DMS53 (cell line): ENCODE results near the gene TBL1XR1.
A peak's percentile ranks its signal among the peaks of the same experiment; 100 is the strongest.
"Not testable (repeated sequence)": the region's sequence is repeated elsewhere in the genome, so short reads cannot be mapped to it uniquely, and the experiment has no call there.

Source experiments
- DNase-seq: peaks from one replicate; lab custom pipeline; 2025; lab: John Stamatoyannopoulos, UW

TBL1XR1 gene

DNA sequence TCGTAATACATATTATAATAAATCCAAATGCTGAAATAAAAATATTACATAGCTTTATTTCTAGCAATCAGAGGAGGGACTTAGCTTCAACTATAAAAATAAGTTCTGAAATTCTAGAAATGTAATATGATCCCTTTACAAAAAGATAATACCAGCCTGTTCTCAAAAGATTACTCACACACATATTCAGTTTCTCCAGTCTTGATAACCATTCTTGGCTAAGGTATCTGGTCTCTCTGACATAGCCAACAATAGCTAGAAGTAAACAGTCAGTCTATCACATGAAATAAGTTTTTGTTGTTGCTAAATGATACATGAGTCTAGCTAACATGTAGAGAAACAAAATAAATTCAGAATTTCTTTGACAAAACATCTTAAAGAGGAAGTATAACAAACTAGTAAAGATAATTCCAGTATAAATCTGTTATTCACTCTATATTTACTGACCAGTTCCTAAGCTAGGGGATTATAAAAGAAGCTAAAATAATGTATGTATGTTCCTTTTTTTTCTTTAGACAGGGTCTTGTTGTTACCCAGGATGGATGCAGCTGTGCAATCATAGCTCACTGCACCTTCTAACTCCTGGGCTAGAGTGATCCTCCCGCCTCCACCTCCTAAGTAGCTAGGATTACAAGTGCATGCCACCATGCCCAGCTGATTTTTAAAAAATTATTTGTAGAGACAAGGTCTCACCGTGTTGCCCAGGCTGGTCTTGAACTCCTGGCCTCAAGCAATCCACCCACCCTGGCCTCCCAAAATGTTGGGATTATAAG lies 170.6 kb downstream of the TBL1XR1 start:
- DNase-seq = no peak

DNA sequence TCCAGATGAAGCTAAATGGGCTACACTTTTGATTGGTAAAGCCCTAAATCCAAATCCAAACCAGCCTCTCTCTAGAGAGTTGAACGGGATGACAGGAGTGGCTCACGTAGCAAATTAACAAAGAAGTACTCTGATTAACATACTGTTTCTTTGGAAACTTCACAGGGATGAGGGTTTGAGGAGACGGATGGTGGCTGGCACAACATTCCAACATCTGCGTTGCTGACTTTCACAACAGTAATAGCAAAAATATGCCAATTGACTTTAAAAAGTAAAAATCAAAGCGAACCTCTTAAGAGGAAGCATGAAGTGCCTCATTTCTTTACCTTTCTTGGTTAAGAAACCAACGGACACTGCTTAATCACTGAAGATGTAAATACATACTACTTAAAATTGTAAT lies 181.4 kb downstream of the TBL1XR1 start:
- no peak for DNase-seq

DNA sequence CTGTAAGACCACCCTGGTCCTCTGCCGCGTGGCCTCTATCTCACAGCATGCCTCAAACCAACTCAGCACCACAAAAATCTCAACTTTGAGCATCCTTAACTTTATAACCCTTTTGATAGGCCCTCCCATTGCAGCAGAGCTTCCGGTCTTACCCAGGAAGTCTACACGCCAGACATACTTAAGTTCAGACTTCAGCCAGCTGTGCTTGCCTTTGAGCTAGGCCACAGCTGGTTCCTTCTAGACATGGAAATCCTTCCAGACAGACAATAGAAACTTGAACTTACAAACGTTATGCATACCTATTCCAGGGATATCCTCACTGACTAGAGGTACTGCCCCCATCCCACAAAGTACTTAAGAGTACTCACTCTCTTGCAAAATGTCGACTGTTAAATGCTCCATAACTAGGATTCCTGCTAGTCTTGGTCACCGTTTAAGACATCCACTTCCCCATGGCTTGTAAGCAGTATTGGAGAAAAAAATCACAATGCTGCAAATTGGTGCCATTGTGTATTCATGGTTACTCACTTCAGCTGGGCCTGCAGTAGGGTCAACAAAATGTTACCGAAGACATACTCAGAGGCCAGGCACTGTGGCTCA lies 183.5 kb downstream of the TBL1XR1 start:
- no peak for DNase-seq

DNA sequence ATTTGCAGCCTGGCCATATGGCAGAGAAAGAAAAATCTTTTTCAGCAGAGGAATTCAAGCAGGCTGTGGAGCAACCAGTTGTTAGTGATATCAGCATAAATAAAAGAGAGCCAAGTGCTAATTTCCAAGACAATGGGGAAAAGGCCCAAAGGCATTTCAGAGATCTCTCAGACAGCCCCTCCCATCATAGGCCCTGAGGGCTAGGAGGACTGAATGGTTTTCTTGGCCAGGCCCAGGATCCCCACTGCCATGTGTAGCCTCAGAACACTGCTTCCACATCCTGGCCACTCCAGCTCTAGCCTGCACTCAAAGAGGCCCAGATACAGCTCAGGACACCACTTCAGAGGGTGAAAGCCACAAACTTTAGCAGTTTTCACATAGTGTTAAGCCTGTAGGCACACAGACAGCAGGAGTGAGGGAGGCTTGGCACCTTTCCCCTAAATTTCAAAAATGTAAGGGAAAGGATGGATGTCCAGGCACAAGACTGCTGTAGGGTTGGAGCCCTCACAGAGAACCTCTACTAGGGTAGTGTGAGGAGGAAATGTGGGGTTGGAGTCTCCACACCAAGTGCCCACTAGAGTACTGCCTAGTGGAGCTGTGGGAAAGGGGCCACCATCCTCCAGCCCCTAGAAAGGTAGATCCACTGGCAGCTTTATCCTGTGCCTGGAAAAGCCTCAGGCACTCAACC lies 191.4 kb downstream of the TBL1XR1 start:
- DNase-seq = peak; percentile 34

DNA sequence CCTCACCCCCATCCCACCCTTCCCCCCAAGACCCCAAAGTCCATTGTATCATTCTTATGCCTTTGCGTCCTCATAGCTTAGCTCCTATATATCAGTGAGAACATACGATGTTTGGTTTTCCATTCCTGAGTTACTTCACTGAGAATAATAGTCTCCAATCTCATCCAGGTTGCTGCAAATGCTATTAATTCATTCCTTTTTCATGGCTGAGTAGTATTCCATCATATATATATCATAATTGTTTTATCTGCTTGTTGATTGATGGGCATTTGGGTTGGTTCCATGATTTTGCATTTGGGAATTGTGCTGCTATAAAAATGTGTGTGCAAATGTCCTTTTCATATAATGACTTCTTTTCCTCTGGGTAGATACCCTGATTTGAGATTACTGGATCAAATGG lies 197.1 kb downstream of the TBL1XR1 start:
- DNase-seq = not testable (repeated sequence)

DNA sequence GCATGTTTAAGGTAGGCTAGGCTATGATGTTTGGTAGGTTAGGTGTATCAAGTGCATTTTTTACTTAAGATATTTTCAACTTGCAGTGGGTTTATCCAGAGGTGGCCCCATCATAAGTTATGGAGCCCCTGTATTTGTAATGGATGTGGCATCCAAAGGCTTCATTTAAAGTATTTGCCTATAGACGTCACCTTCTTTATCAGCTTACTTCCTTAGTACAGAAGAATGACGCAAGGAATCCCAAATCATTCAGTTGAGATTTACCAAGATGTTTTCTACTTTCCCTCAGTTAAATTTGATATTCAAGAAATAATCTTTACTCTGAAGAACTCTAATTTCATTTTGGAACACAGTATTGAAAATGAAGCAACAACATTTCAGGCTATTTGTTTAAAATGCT lies 201.3 kb downstream of the TBL1XR1 start:
- DNase-seq = no peak

DNA sequence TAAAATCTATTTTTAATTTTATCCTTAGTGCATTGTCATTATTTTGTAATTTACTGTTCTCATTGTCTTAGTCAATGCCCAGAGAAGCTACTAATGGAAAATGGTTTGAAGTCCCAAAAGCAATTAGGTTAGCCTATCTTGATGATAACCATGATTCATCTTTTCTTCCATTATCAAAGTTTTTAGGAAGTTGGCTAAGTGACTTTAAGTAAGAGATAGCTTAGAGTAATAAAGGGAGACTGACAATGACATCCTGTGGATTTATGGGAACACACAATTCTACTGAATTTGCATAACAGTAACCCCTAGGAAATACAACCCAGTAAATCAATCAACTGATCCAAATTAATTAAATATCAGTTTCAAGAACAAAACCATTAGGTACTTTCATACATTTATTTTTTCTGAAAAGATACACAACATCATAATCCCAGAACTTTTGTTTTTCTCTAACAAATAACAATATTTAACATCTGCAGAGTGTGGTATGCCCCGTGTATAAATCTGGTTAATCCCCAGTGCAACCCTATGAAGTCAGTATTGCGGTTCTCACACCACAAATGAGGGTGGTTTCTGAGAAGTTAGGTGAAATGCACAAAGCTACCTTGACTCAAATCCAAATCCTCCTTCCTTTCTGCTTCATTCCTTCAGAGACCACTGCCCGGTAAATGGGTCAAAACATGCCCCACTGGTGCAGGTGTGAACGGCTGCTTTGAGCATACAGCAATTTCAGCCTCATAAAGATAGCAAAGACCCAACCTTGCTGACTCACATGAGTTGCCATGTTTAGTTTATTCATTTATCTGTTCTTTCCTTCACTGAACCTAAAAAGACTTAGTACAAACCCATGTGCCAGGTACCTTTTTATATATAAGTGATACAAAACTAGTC lies 202.1 kb downstream of the TBL1XR1 start:
- DNase-seq = no peak

DNA sequence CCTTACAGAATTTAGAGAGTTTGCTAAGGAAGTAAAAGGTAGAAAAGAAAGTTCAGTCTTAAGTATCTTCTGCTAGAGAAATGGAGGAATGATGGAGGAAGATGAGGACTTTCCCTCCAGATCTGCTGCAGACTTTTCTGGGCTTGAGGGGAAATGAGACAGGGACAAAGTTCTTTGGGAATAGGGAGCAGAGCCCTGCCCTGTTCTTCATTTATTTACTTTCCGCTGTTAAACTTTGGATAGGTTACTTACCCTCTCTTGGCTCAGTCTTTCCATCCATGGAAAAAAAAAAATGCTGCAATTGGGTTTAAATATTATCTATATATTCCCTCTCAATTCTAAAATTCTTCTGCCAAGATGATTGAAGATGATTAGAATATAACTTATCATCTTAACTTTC lies 202.9 kb downstream of the TBL1XR1 start:
- no peak for DNase-seq

DNA sequence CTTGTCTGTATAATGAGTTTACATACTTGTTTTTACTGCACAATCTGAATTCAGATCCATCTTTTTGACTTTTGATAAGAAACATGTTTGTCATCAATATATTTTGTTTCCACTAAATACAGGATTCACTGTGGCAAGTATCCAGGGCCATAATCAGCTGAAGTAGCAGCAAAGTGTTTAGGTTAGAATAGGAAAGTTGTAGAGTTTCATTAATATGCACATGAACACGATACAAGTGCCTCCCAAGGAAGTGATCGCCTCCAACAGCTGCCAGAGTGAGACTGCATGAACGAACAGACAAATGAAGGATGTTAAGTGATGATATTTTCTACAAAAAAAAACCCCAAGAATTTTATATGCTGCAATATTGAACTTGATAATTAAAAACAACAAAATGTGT lies 204.3 kb downstream of the TBL1XR1 start:
- no peak for DNase-seq

DNA sequence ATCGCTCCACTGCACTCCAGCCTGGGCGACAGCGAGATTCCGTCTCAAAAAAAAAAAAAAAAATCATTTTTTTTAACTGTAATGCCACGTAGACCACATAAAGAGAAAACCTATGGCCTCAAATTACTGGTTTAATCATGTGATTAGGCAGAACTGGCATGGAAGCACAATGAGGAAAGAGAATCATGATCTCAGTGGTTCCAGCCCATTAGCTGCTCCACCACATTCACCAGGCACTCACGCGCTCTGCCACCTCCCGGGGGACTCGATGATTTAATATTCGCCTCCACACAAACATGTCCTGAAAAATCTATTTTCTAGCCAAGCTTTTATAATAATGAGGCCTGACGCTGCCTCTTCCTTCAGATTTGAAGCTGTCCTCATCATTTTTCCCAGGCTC lies 204.7 kb downstream of the TBL1XR1 start:
- no peak for DNase-seq

DNA sequence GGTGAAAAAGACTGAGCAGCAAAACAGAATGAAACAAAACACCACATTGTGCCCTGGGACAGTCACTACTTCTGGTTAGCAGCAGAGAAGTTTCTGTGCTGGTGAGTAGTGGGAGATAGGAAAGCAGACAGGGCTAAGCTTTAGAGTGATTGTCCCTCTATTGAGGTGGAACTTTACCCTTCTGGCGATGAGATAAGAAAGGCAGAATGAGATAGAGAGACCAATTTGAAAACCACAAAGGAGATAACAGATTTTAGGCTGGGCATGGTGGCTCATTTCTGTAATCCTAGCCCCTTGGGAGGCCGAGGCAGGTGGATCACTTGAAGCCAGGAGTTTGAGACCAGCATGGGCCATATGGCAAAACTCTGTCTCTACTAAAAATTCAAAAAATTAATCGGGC lies 208.5 kb downstream of the TBL1XR1 start:
- no peak for DNase-seq

DNA sequence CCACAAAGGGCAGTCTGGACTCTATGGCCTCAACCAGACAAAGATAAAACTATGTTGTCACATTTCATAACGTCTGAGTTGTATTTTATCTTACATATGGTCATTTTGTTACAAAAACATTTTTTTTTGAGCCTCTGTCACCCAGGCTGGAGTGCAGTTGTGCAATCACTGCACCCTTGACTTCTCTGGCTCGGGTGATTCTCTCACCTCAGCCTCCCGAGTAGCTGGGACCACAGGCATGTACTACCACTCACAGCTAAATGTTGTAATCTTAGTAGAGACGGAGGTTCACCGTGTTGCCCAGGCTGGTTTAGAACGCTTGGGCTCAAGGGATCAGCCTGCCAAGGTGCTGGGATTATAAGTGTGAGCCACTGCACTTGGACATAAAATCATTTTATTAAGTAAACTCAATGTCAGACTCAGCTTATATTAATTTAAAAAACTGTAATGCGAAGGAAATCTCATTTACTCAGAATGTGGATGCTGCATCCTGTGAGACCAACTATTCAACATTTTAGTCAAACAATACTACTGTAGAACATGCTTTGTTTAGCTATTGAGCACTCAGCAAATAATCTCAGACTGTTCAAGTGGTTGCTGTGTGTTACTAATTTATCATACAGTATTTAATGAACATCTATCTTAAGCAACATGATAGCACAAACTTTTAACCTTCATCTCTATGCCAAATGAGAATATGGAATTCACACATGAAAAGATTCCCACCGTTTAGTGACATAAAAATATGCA lies 209.2 kb downstream of the TBL1XR1 start:
- peak; percentile 55 for DNase-seq

DNA sequence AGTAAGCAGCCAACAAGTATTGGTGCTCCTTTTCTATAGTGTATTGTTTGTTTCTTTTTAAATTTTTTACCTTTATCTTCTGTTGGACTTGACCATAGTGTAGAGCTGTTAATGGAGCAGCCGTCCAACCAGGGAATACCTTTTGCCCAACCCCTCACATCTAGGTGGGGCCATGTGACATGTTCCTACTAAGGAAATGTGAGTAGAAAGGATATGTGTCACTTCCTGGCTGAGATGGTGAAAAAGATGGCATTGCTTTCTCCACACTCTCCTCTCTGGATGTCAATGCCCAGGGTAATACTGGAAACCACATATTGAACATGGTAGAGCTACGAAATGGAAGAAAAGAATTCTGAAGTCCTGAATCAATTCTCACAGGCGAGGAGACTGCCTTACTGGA lies 218.8 kb downstream of the TBL1XR1 start:
- DNase-seq = no peak

DNA sequence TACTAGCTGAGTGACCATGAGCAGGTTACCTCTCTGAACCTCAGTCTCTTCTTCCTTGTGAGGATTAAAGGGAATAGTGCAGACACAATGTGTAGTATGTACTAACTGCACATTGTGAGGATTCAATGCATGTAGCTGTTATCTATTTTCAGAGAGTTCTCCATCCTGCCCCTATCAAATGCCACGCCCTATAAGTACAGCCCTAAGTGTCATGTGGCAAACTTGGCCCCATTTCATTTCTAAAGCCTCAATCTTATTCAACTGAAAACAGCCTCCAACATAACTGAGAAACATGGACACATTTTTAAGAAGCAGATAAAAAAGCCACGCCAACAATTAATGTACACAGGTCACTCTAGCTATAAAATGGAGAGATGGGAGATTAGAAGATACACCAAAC lies 220.0 kb downstream of the TBL1XR1 start:
- DNase-seq = no peak

DNA sequence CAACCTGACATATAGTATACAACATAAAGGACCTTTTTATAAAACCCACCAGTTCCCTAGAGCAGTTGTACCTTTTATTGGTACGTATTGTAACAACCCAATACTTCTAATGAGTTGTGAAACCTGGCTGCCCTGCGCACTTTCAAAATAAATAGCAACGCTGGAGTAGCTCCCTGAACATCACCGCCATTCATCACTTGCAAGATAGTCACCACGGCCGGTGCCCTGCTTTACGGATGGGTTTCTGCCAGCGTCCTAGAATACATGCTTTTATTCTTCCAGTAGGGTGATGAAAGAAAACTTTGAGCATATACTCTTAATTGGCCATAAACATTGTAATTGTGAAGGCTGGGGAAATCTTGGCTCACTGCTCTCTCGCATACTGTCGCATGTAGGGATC lies 220.7 kb downstream of the TBL1XR1 start:
- no peak for DNase-seq

DNA sequence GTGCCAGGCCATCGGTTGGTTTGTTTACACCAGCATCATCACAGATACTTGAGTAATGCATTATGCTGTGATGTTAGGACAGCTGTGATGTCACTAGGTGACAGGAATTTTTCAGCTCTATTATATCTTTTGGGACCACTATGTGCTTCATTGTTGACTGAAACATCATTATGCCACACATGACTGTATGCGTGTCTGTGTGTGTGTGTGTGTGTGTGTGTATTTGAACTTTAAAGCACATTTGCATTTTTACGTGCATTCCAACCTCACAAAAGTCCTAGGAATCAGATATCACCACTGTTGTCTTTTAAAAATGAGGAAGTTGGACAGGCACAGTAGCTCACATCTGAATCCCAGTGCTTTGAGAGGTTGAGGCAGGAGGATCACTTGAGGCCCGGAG lies 223.0 kb downstream of the TBL1XR1 start:
- DNase-seq = peak; percentile 54

DNA sequence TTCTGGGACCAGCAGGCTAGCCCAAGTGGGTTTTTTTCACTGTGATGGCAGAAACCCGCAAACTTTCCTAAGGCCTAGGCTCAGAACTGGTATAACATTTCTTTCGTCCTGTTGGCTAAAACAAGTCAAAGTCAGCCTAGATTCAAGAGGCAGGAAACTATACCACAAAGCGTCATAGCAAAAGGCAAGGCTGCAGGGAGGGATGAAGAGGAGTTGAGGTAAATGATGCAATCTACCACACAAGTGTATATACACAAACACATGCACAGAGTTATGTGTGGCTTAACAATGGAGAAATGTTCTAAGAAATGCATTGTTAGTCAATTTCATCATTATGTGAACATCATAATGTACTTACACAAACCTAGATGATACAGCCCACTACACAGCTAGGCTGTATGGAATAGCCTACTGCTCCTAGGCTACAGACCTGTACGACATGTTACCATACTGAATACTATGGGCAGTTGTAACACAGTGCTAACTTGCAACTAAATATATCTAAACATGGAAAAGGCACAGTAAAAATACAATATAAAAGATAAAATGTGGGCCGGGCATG lies 225.6 kb downstream of the TBL1XR1 start:
- no peak for DNase-seq

DNA sequence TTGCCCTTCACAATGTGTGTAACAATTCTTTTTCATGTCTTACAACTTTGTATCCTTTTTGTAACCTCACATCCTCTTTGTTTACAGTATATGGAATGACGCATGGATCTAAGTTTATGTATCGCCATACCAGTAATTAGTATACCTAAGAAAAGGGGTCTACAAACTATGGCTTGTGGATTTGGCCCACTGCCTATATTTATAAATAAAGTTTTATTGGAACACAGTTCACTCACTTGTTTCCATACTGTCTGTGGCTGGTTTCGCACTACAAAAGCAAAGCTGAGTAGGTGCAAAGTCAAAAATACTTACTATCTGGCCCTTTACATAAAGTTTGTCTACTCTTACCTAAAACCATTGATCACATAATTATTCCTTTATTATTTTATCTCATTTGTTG lies 226.5 kb downstream of the TBL1XR1 start:
- DNase-seq = no peak

DNA sequence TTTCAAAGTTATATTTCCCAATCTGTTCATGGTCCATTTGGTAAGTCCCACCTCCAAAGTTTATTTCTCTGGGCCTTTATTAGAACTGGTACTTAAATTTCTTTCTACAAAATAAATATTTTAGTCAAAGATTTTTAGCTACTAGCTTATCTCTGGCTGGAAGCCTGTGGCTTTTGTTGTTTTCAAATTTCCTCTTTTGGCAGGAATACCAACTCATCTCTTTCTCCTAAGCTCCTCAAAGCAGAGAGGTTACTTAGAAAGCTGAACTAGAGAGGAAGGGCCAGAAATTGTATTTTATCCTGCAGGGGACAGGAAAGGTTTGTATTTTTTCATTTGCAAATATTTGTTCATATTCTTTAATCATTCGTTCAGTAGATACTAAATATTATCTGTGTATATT lies 227.8 kb downstream of the TBL1XR1 start:
- no peak for DNase-seq
